Gastrocnemius medialis (tissue), 4 donors: ENCODE data around the gene CLEC4G.

Experiments
- POLR2A ChIP-seq, 2 donors: fragments of 450-650 bp; IDR thresholded peaks; one replicate each; pipeline ENCODE4 v1.6.1; 2017; ENCODE audit warnings: antibody characterized with exemption in 2 of 2, mild to moderate bottlenecking in 2 of 2, moderate library complexity in 2 of 2
- TF ChIP-seq, protein P1 (sequence below), 5 experiments: fragments of 450-650 bp in 3 of 5; fragments of 200-600 bp in 2 of 5; sonication (generic) in 2 of 5; IDR thresholded peaks in 4 of 5; conservative IDR thresholded peaks in 1 of 5; 1 replicate in 4 of 5; 2 replicates in 1 of 5; pipeline ENCODE4 v1.5.1; 2016 to 2019; ENCODE audit warnings: antibody characterized with exemption in 5 of 5, mild to moderate bottlenecking in 3 of 5, moderate library complexity in 3 of 5

GRCh38 chr19:7706188-7706954 is 25.5 kb downstream of the CLEC4G start:
- no peak for TF ChIP-seq POLR2A (IDR thresholded peaks at IDR 0.05)
- TF ChIP-seq, protein P1, sequence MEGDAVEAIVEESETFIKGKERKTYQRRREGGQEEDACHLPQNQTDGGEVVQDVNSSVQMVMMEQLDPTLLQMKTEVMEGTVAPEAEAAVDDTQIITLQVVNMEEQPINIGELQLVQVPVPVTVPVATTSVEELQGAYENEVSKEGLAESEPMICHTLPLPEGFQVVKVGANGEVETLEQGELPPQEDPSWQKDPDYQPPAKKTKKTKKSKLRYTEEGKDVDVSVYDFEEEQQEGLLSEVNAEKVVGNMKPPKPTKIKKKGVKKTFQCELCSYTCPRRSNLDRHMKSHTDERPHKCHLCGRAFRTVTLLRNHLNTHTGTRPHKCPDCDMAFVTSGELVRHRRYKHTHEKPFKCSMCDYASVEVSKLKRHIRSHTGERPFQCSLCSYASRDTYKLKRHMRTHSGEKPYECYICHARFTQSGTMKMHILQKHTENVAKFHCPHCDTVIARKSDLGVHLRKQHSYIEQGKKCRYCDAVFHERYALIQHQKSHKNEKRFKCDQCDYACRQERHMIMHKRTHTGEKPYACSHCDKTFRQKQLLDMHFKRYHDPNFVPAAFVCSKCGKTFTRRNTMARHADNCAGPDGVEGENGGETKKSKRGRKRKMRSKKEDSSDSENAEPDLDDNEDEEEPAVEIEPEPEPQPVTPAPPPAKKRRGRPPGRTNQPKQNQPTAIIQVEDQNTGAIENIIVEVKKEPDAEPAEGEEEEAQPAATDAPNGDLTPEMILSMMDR (IDR thresholded peaks at IDR 0.05 in 4 of 5, conservative IDR thresholded peaks at IDR 0.05 in 1 of 5): no peak
